ENCODE results near the gene SHC3.

Gene SHC3

DNA sequence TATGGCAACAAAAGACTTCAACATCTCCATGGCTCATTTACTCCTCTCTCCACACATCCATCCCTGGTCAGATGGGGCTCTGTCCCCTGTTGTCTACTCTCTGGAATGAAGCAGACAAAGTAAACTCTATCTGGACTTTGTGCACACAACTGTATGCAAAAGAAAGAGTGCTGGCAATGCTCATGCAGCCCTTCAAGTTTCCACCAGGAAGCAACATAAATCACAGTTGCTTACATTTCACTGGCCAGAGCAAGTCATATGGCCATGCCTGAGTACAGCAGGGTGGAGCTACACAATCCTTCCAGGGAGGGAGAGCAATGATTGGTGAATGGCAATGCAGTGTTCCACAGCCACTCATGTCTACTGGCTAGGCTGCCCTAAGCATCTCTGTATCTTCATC lies 12.4 kb upstream of the SHC3 start:
- DNase-seq (ENCODE audit: low read depth): no peak
- TF ChIP-seq POLR2A (IDR thresholded peaks at IDR 0.05; ENCODE audit: extremely low read depth, insufficient read length): no peak
- TF ChIP-seq, protein P1, sequence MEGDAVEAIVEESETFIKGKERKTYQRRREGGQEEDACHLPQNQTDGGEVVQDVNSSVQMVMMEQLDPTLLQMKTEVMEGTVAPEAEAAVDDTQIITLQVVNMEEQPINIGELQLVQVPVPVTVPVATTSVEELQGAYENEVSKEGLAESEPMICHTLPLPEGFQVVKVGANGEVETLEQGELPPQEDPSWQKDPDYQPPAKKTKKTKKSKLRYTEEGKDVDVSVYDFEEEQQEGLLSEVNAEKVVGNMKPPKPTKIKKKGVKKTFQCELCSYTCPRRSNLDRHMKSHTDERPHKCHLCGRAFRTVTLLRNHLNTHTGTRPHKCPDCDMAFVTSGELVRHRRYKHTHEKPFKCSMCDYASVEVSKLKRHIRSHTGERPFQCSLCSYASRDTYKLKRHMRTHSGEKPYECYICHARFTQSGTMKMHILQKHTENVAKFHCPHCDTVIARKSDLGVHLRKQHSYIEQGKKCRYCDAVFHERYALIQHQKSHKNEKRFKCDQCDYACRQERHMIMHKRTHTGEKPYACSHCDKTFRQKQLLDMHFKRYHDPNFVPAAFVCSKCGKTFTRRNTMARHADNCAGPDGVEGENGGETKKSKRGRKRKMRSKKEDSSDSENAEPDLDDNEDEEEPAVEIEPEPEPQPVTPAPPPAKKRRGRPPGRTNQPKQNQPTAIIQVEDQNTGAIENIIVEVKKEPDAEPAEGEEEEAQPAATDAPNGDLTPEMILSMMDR (IDR thresholded peaks at IDR 0.05; ENCODE audit: low read depth, low read length): no peak
- TF ChIP-seq MYC (IDR thresholded peaks at IDR 0.05; ENCODE audit: low read depth, low read length): no peak
- no peak for TF ChIP-seq MAX (IDR thresholded peaks at IDR 0.05; ENCODE audit: low read depth, low read length)
- H3K4me3 ChIP-seq (ENCODE audit: low read depth, low read length): no peak overlapping the region

DNA sequence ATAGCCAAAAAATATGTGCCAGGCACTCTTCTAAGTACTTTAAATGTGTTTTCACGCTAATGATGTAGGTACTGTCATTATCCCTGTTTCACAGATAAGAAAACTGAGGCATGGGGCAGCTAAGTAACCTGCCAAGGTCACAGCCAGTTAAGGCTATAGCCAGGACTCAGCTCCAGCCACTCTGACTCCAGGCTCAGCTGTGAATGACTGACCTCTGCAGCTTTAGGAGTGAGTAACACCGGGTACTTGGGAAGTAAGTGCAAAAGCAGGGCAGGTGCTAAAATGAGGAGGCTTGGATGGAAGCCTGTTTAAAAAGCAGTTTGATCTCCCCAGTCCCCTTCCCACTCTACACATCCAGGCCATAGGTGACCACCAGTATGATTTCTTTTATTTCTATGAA lies 10.6 kb upstream of the SHC3 start:
- DNase-seq (ENCODE audit: low read depth): no peak
- TF ChIP-seq MYC (IDR thresholded peaks at IDR 0.05; ENCODE audit: low read depth, low read length): no peak
- TF ChIP-seq, protein P1 (IDR thresholded peaks at IDR 0.05; ENCODE audit: low read depth, low read length): no peak
- TF ChIP-seq POLR2A (IDR thresholded peaks at IDR 0.05; ENCODE audit: extremely low read depth, insufficient read length): no peak
- no peak for TF ChIP-seq MAX (IDR thresholded peaks at IDR 0.05; ENCODE audit: low read depth, low read length)
- no peak overlapping the region for H3K4me3 ChIP-seq (ENCODE audit: low read depth, low read length)

- H3K4me3 ChIP-seq (ENCODE audit: low read depth, low read length): no peak overlapping the region
- TF ChIP-seq POLR2A (IDR thresholded peaks at IDR 0.05; ENCODE audit: extremely low read depth, insufficient read length): no peak
- TF ChIP-seq, protein P1 (IDR thresholded peaks at IDR 0.05; ENCODE audit: low read depth, low read length): no peak
- no peak for TF ChIP-seq MYC (IDR thresholded peaks at IDR 0.05; ENCODE audit: low read depth, low read length)
- TF ChIP-seq MAX (IDR thresholded peaks at IDR 0.05; ENCODE audit: low read depth, low read length): no peak
- no peak for DNase-seq (ENCODE audit: low read depth)
These were observed 9.3 kb upstream of the SHC3 start for GRCh38 chr9:89187950-89188349.

DNA sequence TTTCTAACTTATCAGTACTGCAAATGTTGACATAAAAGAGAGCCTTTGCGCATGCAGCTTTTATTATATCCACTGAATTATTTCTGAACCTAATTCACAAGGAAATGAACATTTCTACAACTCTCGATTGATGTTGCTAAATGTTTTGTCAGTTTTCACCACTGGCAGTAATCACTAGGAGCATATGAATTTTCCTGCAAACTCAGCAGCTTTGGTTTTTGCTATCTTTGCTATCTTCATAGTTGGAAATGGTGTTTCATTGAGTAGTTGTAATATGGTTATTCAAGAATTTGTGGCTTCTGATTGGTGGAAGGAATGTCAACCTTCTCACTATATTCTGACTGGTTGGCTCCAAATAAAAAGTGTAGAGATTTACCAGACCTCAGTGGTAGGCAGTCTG lies 8.9 kb upstream of the SHC3 start:
- no peak overlapping the region for H3K4me3 ChIP-seq (ENCODE audit: low read depth, low read length)
- DNase-seq (ENCODE audit: low read depth): no peak
- no peak for TF ChIP-seq MAX (IDR thresholded peaks at IDR 0.05; ENCODE audit: low read depth, low read length)
- TF ChIP-seq, protein P1 (IDR thresholded peaks at IDR 0.05; ENCODE audit: low read depth, low read length): no peak
- no peak for TF ChIP-seq MYC (IDR thresholded peaks at IDR 0.05; ENCODE audit: low read depth, low read length)
- TF ChIP-seq POLR2A (IDR thresholded peaks at IDR 0.05; ENCODE audit: extremely low read depth, insufficient read length): no peak

GRCh38 chr9:89186960-89187359 lies 8.3 kb upstream of the SHC3 start:
- no peak overlapping the region for H3K4me3 ChIP-seq (ENCODE audit: low read depth, low read length)
- TF ChIP-seq POLR2A (IDR thresholded peaks at IDR 0.05; ENCODE audit: extremely low read depth, insufficient read length): no peak
- TF ChIP-seq MAX (IDR thresholded peaks at IDR 0.05; ENCODE audit: low read depth, low read length): no peak
- TF ChIP-seq, protein P1 (IDR thresholded peaks at IDR 0.05; ENCODE audit: low read depth, low read length): no peak
- no peak for TF ChIP-seq MYC (IDR thresholded peaks at IDR 0.05; ENCODE audit: low read depth, low read length)
- no peak for DNase-seq (ENCODE audit: low read depth)

DNA sequence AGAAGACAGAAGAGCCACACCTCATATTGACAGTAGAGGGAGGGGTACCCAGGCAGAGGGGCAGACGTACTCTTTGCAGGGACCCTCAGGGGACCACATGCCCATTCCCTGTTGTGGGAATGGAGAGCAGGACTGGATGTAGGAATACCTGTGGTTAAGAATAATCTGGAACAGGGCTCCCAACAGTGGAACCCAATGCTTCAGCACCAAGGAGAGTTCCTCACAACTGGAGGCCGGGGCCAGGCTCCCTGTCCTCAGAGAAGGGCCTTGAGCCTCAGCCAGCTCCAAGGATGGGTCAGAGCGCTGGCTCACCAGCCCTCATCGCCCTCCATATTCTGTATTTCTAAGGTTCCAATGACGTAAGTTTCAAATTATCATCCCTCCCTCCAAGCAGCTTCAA lies 7.4 kb upstream of the SHC3 start:
- H3K4me3 ChIP-seq (ENCODE audit: low read depth, low read length): no peak overlapping the region
- peak; percentile 40 for DNase-seq (ENCODE audit: low read depth)
- TF ChIP-seq, protein P1 (IDR thresholded peaks at IDR 0.05; ENCODE audit: low read depth, low read length): no peak
- TF ChIP-seq MYC (IDR thresholded peaks at IDR 0.05; ENCODE audit: low read depth, low read length): no peak
- TF ChIP-seq MAX (IDR thresholded peaks at IDR 0.05; ENCODE audit: low read depth, low read length): no peak
- TF ChIP-seq POLR2A (IDR thresholded peaks at IDR 0.05; ENCODE audit: extremely low read depth, insufficient read length): no peak

All from NB4 (cell line).